Measurements from ENCODE around the gene ELP6.

GRCh38 chr3:47522082-47522987 is 8.8 kb upstream of the ELP6 start:
- TF ChIP-seq CTCF (IDR thresholded peaks at IDR 0.05; ENCODE audit: low read length) (peak; percentile 74), EZH2 (IDR thresholded peaks at IDR 0.05; ENCODE audit: borderline replicate concordance, low read length) (no peak)
